GM19468 (cell line): ENCODE data around the gene SMIM31.

Experiments
- ATAC-seq: cut with Tn5 transposase; IDR thresholded peaks from one replicate; pipeline ENCODE4 v1.9.1; 2021; ENCODE audit warnings: mild to moderate bottlenecking, moderate library complexity, moderate number of reproducible peaks; ENCODE audit not compliant: unreplicated experiment; ENCODE audit errors: extremely low read depth

The SMIM31 gene

GRCh38 chr4:164780839-164781238, 26.9 kb downstream of the SMIM31 start:
- no peak for ATAC-seq

- no peak for ATAC-seq
Observed at GRCh38 chr4:164783976-164784375, 30.0 kb downstream of the SMIM31 start.

- ATAC-seq = no peak
Observed at GRCh38 chr4:164789047-164789446, 35.1 kb downstream of the SMIM31 start.

- no peak for ATAC-seq
Observed at GRCh38 chr4:164790249-164790648, 36.3 kb downstream of the SMIM31 start.

- no peak for ATAC-seq
Observed at GRCh38 chr4:164799410-164799809, 45.5 kb downstream of the SMIM31 start.

GRCh38 chr4:164800786-164801185, 46.9 kb downstream of the SMIM31 start:
- ATAC-seq = no peak

GRCh38 chr4:164802301-164802901, 48.5 kb downstream of the SMIM31 start:
- no peak for ATAC-seq

GRCh38 chr4:164803702-164804101, 49.8 kb downstream of the SMIM31 start:
- no peak for ATAC-seq

GRCh38 chr4:164807611-164808010, 53.7 kb downstream of the SMIM31 start:
- no peak for ATAC-seq

GRCh38 chr4:164813554-164813953, 59.6 kb downstream of the SMIM31 start:
- ATAC-seq = no peak

GRCh38 chr4:164815711-164816110, 61.8 kb downstream of the SMIM31 start:
- ATAC-seq = no peak

GRCh38 chr4:164819366-164819765, 65.4 kb downstream of the SMIM31 start:
- ATAC-seq = no peak

GRCh38 chr4:164821711-164822110, 67.8 kb downstream of the SMIM31 start:
- ATAC-seq = no peak

GRCh38 chr4:164824581-164824980, 70.7 kb downstream of the SMIM31 start:
- ATAC-seq = no peak

- ATAC-seq = no peak
Observed at GRCh38 chr4:164828955-164829354, 75.0 kb downstream of the SMIM31 start.

- ATAC-seq = no peak
Observed at GRCh38 chr4:164846566-164846965, 92.6 kb downstream of the SMIM31 start.

GRCh38 chr4:164847016-164847415, 93.1 kb downstream of the SMIM31 start:
- no peak for ATAC-seq

- peak; percentile 56 for ATAC-seq
Observed at GRCh38 chr4:164847967-164848649, 94.2 kb downstream of the SMIM31 start.
